Measurements from ENCODE around the gene SASH1.
A peak's percentile ranks its signal among the peaks of the same experiment; 100 is the strongest.
"Not testable (repeated sequence)": the region's sequence is repeated elsewhere in the genome, so short reads cannot be mapped to it uniquely, and the experiment has no call there.

The SASH1 gene

GRCh38 chr6:148329596-148330381 is 12.8 kb upstream of the SASH1 start:
- peak; percentile 57 for DNase-seq (ENCODE audit: low spot score)

DNA sequence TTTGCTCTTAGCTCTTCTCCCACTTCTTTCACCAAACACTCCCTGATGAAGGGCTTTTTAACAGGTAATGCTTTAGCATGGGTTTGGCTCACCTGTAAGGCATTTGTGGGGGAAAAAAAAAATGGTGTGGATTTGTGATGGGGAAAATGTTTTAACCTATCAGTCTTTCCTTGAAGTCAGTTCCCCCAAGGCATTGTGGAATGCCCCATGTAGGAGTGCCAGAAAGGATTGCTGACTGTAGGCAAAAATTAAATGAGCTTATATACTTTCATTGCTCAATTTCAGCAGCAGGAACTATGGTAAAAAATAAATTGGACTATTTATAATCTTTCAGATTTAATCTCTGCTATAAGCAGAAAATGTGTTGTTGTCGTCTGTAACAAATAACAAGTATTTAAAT is 10.6 kb upstream of the SASH1 start:
- DNase-seq (ENCODE audit: low spot score): no peak

DNA sequence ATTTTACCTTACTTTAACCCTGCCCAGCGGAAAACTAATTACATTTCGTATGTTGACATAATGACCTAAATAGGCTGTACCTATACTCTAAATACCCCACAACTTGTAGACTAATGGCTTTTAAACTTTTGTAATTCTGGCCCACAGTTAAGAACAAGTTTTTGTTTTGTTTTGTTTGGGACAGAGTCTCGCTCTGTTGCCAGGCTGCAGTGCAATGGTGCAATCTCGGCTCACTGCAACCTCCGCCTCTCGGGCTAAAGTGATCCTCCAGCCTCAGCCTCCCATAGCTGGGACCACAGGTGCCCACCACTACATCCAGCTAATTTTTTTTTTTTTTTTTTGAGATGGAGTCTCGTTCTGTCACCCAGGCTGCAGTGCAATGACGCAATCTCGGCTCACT is 5.7 kb upstream of the SASH1 start:
- DNase-seq (ENCODE audit: low spot score): no peak

GRCh38 chr6:148339766-148340165 is 2.9 kb upstream of the SASH1 start:
- DNase-seq (ENCODE audit: low spot score): no peak

- no peak for DNase-seq (ENCODE audit: low spot score)
Measured at GRCh38 chr6:148340586-148341297, 1.9 kb upstream of the SASH1 start.

DNA sequence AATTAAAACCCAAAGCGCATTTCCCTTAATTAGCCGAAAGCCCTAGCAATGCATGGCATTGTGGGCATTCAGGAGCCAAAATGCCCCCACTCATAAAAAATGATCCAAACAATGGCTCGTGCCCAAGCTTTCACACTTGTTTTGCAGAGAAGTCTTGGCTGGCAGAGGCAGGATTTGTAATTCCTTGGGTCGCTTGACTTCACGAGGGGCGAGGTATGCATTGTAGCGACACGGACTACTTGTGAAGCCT is 613 bp upstream of the SASH1 start:
- DNase-seq (ENCODE audit: low spot score): no peak

- DNase-seq (ENCODE audit: low spot score): no peak
Measured at GRCh38 chr6:148343047-148343782, 577 bp downstream of the SASH1 start.

GRCh38 chr6:148345176-148345575 is 2.5 kb downstream of the SASH1 start:
- DNase-seq (ENCODE audit: low spot score): no peak

DNA sequence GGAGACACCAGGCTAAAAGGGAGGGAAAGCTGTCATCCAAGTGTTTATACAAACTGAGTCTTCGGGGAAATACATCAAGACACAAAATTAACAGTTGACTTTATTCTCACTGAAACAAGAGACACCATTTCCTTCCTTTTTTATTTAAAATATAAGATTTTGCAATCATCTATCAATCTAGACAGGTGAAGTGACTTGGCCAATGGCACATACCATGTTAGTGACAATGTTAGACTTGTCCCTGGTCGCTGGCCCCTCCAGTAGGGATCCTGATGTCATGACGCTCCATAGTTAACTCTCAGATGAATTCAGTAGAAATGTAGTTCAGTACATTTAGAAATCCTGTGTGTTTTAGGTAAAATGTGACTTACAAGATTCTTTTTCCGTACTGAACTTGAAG is 2.9 kb downstream of the SASH1 start:
- DNase-seq (ENCODE audit: low spot score): no peak

GRCh38 chr6:148346681-148347440 is 4.2 kb downstream of the SASH1 start:
- DNase-seq (ENCODE audit: low spot score): no peak

GRCh38 chr6:148347441-148348054 is 4.9 kb downstream of the SASH1 start:
- no peak for DNase-seq (ENCODE audit: low spot score)

DNA sequence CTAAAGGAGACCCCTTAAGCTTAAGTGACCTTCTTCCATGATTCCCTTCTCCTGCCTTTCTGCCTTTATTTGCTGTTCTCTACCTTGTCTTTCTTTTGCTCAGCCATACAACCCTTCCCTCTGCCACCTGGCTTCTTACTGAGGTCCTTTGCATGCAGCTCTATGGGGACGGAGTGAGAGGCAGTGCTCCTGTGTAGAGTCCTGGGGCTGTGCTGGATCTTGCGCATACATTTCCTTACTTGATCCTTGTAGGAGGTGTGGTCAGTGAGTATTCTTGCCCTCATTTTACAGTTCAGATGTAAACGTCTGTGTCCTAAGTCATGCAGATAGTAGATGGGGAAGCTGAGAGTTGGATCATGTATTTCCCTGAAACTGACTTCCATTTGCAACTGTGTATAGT is 5.7 kb downstream of the SASH1 start:
- DNase-seq (ENCODE audit: low spot score): no peak

- no peak for DNase-seq (ENCODE audit: low spot score)
Measured at GRCh38 chr6:148348778-148349177, 6.1 kb downstream of the SASH1 start.

- no peak for DNase-seq (ENCODE audit: low spot score)
Measured at GRCh38 chr6:148349466-148349865, 6.8 kb downstream of the SASH1 start.

DNA sequence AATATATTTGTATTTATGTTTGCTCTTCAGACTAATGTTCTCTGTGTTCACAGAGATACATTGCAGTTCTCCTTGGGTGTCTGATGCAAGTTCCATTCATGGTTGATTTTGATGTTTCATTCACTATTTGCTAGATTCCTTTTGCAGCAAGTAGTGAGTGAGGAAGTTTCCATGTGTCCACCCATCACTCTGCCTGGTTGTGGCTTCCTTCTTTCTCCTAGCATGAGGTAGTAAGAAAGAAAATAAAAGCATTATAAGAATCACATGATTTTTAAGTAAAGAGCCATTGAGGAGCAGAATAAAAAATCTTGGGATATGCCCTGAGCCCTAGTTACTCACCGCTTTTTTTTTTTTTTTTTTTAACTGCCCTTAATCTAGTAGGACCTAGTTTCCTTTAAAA is 8.7 kb downstream of the SASH1 start:
- DNase-seq (ENCODE audit: low spot score): no peak

DNA sequence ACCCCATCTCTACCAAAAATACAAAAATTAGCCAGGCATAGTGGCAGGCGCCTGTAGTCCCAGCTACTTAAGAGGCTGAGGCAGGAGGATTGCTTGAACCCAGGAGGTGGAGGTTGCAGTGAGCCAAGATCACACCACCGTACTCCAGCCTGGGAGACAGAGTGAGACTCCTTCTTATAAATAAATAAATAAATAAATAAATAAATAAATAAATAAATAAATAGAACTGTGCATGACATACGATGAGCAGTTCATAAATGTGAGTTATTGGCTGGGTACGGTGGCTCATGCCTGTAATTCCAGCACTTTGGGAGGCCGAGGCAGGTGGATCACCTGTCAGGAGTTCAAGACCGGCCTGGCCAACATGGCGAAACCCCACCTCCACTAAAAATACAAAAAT is 9.8 kb downstream of the SASH1 start:
- DNase-seq (ENCODE audit: low spot score): not testable (repeated sequence)

- DNase-seq (ENCODE audit: low spot score): no peak
Measured at GRCh38 chr6:148358196-148358785, 15.7 kb downstream of the SASH1 start.

- DNase-seq (ENCODE audit: low spot score): no peak
Measured at GRCh38 chr6:148359228-148359627, 16.6 kb downstream of the SASH1 start.

GRCh38 chr6:148364056-148364824 is 21.6 kb downstream of the SASH1 start:
- peak; percentile 73 for DNase-seq (ENCODE audit: low spot score)

GRCh38 chr6:148365041-148365440 is 22.4 kb downstream of the SASH1 start:
- no peak for DNase-seq (ENCODE audit: low spot score)

All from hepatic stellate cell (primary cell).